ENCODE results near the gene SCAPER.
"Not testable (repeated sequence)": the region's sequence is repeated elsewhere in the genome, so short reads cannot be mapped to it uniquely, and the experiment has no call there.

DNA sequence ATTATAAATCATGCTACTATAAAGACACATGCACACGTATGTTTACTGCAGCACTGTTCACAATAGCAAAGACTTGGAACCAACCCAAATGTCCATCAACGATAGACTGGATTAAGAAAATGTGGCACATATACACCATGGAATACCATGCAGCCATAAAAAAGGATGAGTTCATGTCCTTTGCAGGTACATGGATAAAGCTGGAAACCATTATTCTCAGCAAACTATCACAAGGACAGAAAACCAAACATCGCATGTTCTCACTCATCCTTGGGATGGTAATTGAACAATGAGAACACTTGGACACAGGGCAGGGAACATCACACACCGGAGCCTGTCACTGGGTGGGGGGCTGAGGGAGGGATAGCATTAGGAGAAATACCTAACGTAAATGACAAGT lies 12.3 kb downstream of the SCAPER start:
- not testable (repeated sequence) for TF ChIP-seq ZSCAN20 (CRISPR knock-in tag; IDR thresholded peaks at IDR 0.05); EP300 (IDR thresholded peaks at IDR 0.05)
- TF ChIP-seq, protein P1, sequence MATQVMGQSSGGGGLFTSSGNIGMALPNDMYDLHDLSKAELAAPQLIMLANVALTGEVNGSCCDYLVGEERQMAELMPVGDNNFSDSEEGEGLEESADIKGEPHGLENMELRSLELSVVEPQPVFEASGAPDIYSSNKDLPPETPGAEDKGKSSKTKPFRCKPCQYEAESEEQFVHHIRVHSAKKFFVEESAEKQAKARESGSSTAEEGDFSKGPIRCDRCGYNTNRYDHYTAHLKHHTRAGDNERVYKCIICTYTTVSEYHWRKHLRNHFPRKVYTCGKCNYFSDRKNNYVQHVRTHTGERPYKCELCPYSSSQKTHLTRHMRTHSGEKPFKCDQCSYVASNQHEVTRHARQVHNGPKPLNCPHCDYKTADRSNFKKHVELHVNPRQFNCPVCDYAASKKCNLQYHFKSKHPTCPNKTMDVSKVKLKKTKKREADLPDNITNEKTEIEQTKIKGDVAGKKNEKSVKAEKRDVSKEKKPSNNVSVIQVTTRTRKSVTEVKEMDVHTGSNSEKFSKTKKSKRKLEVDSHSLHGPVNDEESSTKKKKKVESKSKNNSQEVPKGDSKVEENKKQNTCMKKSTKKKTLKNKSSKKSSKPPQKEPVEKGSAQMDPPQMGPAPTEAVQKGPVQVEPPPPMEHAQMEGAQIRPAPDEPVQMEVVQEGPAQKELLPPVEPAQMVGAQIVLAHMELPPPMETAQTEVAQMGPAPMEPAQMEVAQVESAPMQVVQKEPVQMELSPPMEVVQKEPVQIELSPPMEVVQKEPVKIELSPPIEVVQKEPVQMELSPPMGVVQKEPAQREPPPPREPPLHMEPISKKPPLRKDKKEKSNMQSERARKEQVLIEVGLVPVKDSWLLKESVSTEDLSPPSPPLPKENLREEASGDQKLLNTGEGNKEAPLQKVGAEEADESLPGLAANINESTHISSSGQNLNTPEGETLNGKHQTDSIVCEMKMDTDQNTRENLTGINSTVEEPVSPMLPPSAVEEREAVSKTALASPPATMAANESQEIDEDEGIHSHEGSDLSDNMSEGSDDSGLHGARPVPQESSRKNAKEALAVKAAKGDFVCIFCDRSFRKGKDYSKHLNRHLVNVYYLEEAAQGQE (IDR thresholded peaks at IDR 0.05) = not testable (repeated sequence)

Data from A549 (cell line).